GM12891 (cell line): ENCODE results near the gene RANBP10.

Experiments
- POLR2A ChIP-seq: IDR thresholded peaks from 2 replicates; pipeline ENCODE4 v1.6.1; 2011; ENCODE audit warnings: low read depth, low read length, control low read depth
- POLR2AphosphoS5 ChIP-seq: IDR thresholded peaks from 2 replicates; pipeline ENCODE4 v1.6.1; 2011; ENCODE audit warnings: low read depth, low read length, control low read depth
- TAF1 ChIP-seq: IDR thresholded peaks from 2 replicates; pipeline ENCODE4 v1.6.1; 2011; ENCODE audit warnings: low read depth, low read length, control low read depth

GRCh38 chr16:67675579-67675935, 130.8 kb downstream of the RANBP10 start:
- TF ChIP-seq POLR2AphosphoS5 (no peak), POLR2A (no peak), TAF1 (no peak)
